Muscle of leg (tissue), 16 donors: Measurements from ENCODE around the gene GSTA3. TPM values are rescaled to one million over a fixed set of nuclear protein-coding genes. Genes with fewer than 3 reads are reported as not detected.
"Not testable (repeated sequence)": the region's sequence is repeated elsewhere in the genome, so short reads cannot be mapped to it uniquely, and the experiment has no call there.

Experiments used
- DNase-seq: peaks from one replicate; pipeline ENCODE4 v3.0.0; 2013
- H3K27ac ChIP-seq: one replicate; pipeline ENCODE4 v1.5.1; 2013; ENCODE audit warnings: mild to moderate bottlenecking, low read length, control low read depth
- H3K27me3 ChIP-seq: one replicate; pipeline ENCODE4 v1.6.1; 2013; ENCODE audit warnings: low read length; ENCODE audit not compliant: control insufficient read depth, insufficient read depth
- H3K36me3 ChIP-seq: one replicate; pipeline ENCODE4 v1.6.1; 2013; ENCODE audit warnings: low read length; ENCODE audit not compliant: control insufficient read depth, insufficient read depth
- H3K4me1 ChIP-seq: one replicate; pipeline ENCODE4 v1.6.1; 2013; ENCODE audit warnings: low read length; ENCODE audit not compliant: control insufficient read depth, insufficient read depth
- H3K4me3 ChIP-seq: one replicate; pipeline ENCODE4 v1.5.1; 2013; ENCODE audit warnings: low read length, control low read depth
- H3K9me3 ChIP-seq: replicated peaks from 2 replicates; pipeline ENCODE4 v1.6.1; 2013; ENCODE audit warnings: low read depth, low read length; ENCODE audit not compliant: control insufficient read depth
- WGBS: methylation state at CpG from one replicate; pipeline ENCODE4 v1.1.5; 2013; ENCODE audit warnings: missing lambda C conversion rate; ENCODE audit not compliant: insufficient coverage; 5-methylcytosine and 5-hydroxymethylcytosine counted together
- long read RNA-seq, 11 donors: transcript quantifications; one replicate each; lab custom pipeline, GENCODE V29; 2026
- polyA plus RNA-seq, 8 donors: library from polyadenylated mRNA; unstranded; fragments of 120-200 nt; gene quantifications; one replicate each; pipeline versions ENCODE4 v1.2.1 to v1.2.3, GENCODE V29; 2013; ENCODE audit warnings: inconsistent platforms in 1 of 8, low replicate concordance in 1 of 8; ENCODE audit not compliant: insufficient read length in 8 of 8, insufficient read depth in 1 of 8
- total RNA-seq: library from RNA; stranded (reverse); fragments of 120-200 nt; gene quantifications from one replicate; pipeline ENCODE4 v1.2.4, GENCODE V29; 2013

GSTA3 gene
- total RNA-seq (not detected), polyA plus RNA-seq (not detected)
- long read RNA-seq, donor 1 = 0 reads
- long read RNA-seq, donor 2 = 0 reads
- long read RNA-seq, donor 3 = 0 reads
- long read RNA-seq, donor 4 = 0 reads
- long read RNA-seq, donor 5 = 0 reads
- long read RNA-seq, donor 6 = 0 reads
- long read RNA-seq, donor 7 = 0 reads
- long read RNA-seq, donor 8 = 0 reads
- long read RNA-seq, donor 9 = 0 reads
- long read RNA-seq, donor 10 = 0 reads
- long read RNA-seq, donor 11 = 0 reads

DNA sequence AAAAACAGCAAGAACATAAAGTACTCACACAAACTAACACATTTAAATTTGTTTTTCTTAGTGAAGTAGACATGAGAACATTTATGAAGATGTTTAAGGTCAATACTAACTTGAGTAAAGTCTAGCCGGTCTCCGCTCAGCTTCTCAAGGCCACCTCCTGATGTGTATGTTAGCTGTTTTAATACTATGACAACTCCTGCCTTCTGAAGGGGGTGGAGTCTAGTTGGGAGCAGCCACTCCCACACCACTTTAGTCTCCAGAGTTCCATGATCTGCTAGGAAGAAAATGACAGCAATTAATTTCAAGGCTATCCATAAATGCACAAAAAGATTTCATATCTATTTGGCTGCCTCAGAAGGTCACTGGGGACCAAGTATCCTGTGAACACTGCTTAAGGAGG lies at the start of gene GSTA3:
TSS of gene GSTA3 (minus strand) at position 168 of the 400 bp plus-strand sequence. CDS start 3,864 bp downstream, outside the sequence.
- no peak within 1 kb of the TSS for H3K27ac ChIP-seq
- H3K9me3 ChIP-seq = no peaks in the 10 kb centered on the region
- H3K4me3 ChIP-seq = no peak within 1 kb of the TSS
- peaks cover under 1% of the 10 kb centered on the region for H3K27me3 ChIP-seq
- WGBS = no CpG with 5 or more reads among the region's 2 CpGs
- DNase-seq = no peak
- H3K36me3 ChIP-seq = no peaks in the 10 kb centered on the region
- no peaks in the 10 kb centered on the region for H3K4me1 ChIP-seq

DNA sequence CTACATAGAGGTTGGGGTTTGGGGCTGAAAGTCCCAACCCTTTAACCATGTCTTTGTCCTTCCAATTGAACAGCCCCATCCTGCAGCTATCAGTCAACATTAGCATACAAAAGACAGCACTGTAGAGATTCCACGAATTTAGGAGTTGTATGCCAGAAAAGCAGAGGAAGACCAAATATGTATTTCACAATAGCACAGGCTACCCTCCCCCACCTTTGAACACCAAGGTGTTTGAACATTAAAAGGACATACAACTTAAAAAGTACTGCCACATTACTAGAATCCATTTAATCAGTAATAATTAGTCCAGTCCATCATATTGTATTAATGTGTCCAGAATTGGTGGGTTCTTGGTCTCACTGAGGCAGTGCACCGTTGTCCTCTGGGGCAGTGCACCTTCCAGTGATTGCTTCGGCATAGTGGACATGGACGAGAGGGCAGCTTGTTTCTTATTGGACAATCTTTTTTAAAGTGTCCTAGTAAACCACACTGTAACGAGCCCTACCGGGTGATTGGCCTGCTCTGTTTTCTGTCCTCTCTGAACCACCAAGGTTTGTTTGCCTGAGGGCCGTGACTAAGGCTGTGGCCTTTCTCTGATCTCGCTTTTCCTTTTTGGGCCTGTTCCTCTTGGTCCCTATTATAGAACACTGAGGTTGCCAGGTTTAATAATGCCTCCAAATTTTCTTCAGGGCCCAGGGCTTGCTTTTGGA lies 49.2 kb upstream of the GSTA3 start:
- Histone ChIP-seq H3K27me3 (no peaks in the 10 kb centered on the region), H3K36me3 (no peaks in the 10 kb centered on the region), H3K4me3 (no peak overlapping the region), H3K27ac (no peak overlapping the region), H3K9me3 (peaks cover 3% of the 10 kb centered on the region), H3K4me1 (no peaks in the 10 kb centered on the region)
- 86% methylated on average over 4 of the region's 8 CpGs for WGBS
- no peak for DNase-seq

DNA sequence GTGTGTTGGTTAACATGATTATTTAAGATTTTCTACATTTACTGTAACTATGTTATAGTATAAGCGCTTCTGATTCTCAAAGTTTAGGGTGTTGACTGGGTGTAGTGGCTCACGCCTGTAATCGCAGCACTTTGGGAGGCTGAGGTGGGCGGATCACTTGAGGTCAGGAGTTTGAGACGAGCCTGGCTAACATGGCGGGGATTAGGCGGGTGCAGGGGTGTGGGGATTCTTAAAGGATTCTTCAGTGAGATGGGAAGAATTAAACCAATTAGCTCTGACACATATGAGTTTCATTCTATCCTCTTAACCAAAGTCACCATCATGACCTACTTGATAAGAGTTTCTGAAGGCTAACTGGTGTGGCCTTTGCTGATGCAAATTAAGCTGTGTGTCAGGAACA lies 46.4 kb upstream of the GSTA3 start:
- no peak overlapping the region for H3K27ac ChIP-seq
- WGBS = 90% methylated on average over 2 of the region's 7 CpGs
- no peaks in the 10 kb centered on the region for H3K36me3 ChIP-seq
- H3K4me1 ChIP-seq = no peaks in the 10 kb centered on the region
- no peak overlapping the region for H3K4me3 ChIP-seq
- no peaks in the 10 kb centered on the region for H3K9me3 ChIP-seq
- no peak for DNase-seq
- H3K27me3 ChIP-seq = no peaks in the 10 kb centered on the region

DNA sequence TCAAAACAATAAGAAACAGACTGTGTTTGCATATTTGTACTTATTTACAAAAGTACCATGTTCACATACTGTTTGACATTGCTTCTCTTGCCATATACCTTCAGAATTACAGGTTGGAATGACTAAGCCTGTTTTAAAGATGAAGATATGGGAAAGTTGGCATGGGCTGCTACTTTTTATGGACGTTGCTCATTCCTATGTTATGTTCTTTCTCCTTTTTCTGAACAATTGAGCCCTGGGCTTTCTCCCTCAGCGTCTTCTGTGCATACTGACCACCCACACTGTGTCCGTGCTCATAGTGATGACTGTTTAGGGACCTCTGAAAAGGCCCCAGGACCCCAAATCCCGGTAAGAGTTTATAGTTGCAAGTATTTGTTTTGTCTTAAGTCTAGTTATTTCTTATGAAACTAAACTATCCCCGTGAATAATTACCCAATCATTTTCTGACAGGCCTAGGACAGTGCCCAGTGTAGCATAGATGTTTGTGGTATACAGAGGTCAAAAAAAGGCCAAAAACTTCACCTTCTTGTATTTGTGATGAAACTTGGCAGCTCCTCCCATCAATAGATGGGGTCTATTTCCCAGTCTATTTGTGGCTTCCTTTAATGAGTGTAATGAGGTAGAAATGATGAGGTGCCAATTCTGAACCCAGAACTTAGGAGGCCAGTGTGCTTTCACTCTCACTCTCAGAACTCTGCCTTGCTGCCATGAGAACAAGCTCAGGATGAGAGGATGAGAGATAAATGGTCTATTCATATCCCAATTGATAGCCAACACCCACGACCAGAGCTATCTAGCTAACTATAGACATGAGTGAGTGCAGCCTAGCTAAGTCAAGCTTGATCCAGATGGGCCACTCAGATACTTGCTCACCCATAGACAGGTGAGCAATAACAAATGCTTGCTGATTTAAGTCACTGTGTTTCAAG lies 44.7 kb upstream of the GSTA3 start:
- Histone ChIP-seq H3K9me3 (no peaks in the 10 kb centered on the region), H3K27me3 (no peaks in the 10 kb centered on the region), H3K4me3 (no peak overlapping the region), H3K27ac (no peak overlapping the region), H3K36me3 (no peaks in the 10 kb centered on the region), H3K4me1 (no peaks in the 10 kb centered on the region)
- DNase-seq = no peak
- no CpG with 5 or more reads among the region's 6 CpGs for WGBS

DNA sequence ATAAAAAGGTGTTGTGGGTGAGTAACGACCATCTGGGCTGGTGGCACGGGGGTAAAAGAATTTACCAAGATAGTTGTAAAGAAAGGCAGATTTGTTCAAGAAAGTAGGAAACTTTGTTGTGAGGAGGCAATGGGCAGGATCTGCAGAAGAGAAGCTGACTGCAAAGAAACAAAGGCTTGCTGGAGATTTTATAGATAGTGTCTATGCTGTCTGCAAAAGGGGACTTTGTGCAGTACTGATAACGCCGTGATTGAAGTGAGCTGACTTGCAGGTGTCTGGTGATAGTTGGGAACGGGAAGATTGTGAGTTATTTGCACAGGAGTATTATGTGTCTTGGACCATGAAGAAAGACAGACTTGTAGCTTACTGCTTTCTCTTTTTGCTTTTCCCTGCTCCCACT lies 36.8 kb upstream of the GSTA3 start:
- H3K36me3 ChIP-seq = no peaks in the 10 kb centered on the region
- no peaks in the 10 kb centered on the region for H3K9me3 ChIP-seq
- no peak overlapping the region for H3K27ac ChIP-seq
- no peaks in the 10 kb centered on the region for H3K4me1 ChIP-seq
- DNase-seq = no peak
- H3K27me3 ChIP-seq = no peaks in the 10 kb centered on the region
- 18% methylated on average over 5 of the region's 5 CpGs for WGBS
- no peak overlapping the region for H3K4me3 ChIP-seq

DNA sequence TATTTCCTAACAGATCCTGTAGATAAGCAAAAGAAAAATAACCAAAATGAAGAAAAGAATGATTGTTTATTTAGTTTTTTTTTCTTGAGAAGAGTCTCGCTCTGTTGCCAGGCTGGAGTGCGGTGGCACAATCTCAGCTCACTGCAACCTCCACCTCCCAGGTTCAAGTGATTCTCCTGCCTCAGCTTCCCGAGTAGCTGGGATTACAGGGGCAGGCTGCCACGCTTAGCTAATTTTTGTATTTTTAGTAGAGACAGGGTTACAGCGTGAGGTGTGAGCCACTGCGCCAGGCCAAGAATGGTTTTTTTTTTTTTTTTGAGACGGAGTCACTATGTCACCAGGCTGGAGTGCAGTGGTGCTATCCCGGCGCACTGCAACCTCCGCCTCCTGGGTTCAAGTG lies 33.3 kb upstream of the GSTA3 start:
- not testable (repeated sequence) for H3K27me3 ChIP-seq, H3K4me1 ChIP-seq, H3K36me3 ChIP-seq, H3K27ac ChIP-seq, H3K9me3 ChIP-seq, DNase-seq, H3K4me3 ChIP-seq
- WGBS = 87% methylated on average over 3 of the region's 10 CpGs

DNA sequence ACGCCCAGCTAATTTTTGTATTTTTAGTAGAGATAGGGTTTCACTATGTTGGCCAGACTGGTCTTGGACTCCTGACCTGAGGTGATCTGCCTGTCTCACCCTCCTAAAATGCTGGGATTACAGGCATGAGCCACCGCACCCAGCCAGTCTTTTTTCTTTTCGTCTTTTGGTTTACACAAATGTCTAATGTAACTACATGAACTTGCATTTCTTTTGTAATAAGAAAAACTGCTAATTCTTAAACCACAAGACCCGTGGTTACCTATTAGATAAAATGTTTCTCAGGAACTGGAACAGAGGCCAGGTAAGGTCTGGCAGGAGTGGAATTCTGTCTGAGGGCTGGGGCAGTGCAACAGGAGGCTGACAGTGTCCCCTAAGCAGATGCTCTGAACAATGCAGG lies 32.7 kb upstream of the GSTA3 start:
- DNase-seq = no peak
- Histone ChIP-seq H3K27ac (no peak overlapping the region), H3K9me3 (no peaks in the 10 kb centered on the region), H3K4me3 (no peak overlapping the region), H3K27me3 (no peaks in the 10 kb centered on the region), H3K4me1 (no peaks in the 10 kb centered on the region), H3K36me3 (no peaks in the 10 kb centered on the region)
- no CpG with 5 or more reads among the region's 4 CpGs for WGBS

DNA sequence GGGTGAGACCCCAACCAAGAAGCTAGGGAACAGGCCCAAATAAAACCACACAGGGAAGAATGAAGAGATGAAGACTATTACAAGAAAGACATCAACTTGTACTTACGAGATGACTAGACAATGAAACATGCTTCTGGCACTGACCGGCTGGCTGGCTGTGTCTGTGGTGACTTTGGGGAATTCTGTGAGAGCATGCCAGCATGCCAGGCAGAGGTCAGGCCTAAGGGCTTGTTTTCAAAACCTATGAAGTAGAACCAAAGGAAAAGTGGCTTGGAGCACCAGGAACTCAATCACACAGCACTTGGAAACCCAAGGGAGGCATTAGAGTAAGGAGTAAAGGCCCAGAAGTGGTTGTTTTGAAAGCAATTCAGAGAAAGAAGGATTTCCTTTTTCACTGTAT lies 28.4 kb upstream of the GSTA3 start:
- no peak overlapping the region for H3K27ac ChIP-seq
- no peaks in the 10 kb centered on the region for H3K9me3 ChIP-seq
- no peak for DNase-seq
- no peaks in the 10 kb centered on the region for H3K36me3 ChIP-seq
- H3K4me1 ChIP-seq = no peaks in the 10 kb centered on the region
- 100% methylated on average over 1 of the region's 2 CpGs for WGBS
- H3K4me3 ChIP-seq = no peak overlapping the region
- no peaks in the 10 kb centered on the region for H3K27me3 ChIP-seq

DNA sequence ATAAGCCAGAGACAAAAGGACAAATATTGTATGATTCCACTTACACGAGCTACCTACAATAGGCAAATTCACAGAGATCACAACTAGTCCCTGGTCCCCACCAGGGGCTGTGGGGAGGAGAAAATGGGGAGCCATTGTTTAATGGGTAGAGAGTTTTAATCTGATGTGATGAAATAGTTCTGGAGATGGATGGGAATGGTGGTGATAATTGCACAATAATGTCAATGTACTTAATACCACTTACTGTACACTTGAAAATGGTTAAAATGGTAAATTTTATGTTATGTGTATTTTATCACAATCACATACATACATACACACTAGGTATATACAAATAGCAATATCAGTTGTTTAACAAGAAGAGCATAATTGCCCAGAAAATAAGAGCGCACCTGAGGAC lies 24.3 kb upstream of the GSTA3 start:
- Histone ChIP-seq H3K27me3 (peaks cover 5% of the 10 kb centered on the region), H3K27ac (no peak overlapping the region), H3K4me3 (no peak overlapping the region), H3K9me3 (no peaks in the 10 kb centered on the region), H3K4me1 (no peaks in the 10 kb centered on the region), H3K36me3 (no peaks in the 10 kb centered on the region)
- WGBS = no CpG with 5 or more reads among the region's 2 CpGs
- no peak for DNase-seq

DNA sequence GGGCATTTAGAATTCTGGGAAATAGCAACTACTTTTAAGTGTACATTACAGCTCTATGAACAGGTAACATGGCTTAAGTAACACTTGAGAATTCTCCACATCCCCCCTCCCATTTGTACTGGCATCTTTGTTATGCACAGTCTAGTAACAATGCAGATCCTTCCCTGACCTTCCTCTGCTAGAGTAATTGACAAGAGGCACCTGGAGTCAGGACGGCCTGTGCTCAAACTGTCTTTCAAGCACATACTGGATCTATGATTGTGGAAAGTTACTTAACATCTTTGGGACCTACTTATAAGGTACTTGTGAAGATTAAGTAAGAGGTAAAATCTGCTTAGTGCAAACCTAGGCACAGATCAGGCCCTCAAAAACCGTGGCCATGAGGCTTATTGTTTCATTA lies 21.9 kb upstream of the GSTA3 start:
- WGBS = 50% methylated on average over 1 of the region's 2 CpGs
- no peaks in the 10 kb centered on the region for H3K36me3 ChIP-seq
- no peaks in the 10 kb centered on the region for H3K9me3 ChIP-seq
- H3K4me1 ChIP-seq = no peaks in the 10 kb centered on the region
- no peak overlapping the region for H3K4me3 ChIP-seq
- H3K27ac ChIP-seq = no peak overlapping the region
- peaks cover 5% of the 10 kb centered on the region for H3K27me3 ChIP-seq
- no peak for DNase-seq
